ENCODE results near the gene SLC11A2.

DNA sequence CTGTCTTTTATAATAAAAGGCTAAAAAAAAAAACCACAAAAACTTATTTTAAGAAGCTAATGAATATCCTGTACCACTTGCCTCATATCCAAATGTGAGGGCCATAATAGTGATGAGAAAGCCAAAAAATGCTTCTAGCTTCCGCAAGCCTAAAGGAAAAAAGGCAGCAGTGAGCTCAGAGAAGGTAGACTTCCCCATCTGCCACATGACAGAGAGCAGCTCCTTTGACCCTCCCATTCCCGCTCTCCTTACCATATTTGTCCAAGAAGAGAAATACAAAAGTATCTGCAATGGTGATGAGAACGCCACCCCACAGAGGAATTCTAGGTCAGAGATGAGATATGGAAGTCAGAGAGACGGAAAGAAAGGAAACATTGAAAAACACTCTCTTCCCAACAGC, 27.1 kb downstream of the SLC11A2 start:
- no peak for TF ChIP-seq ASH2L (IDR thresholded peaks at IDR 0.05; ENCODE audit: insufficient read length, low read depth, low read length)
- TF ChIP-seq PRPF4 (IDR thresholded peaks at IDR 0.05; ENCODE audit: low read depth, low read length, poor library complexity, severe bottlenecking): no peak

All from HepG2 (cell line).